H1 (cell line): Measurements from ENCODE around the gene HIGD1B. TPM values are rescaled to one million over a fixed set of nuclear protein-coding genes. Genes with fewer than 3 reads are reported as not detected.

Experiments
- CTCF ChIA-PET: fragments of 300-600 bp; sonication (Branson Sonifier 250); formaldehyde crosslinking; loops from one replicate; lab custom pipeline; 2021; ENCODE audit not compliant: partially characterized antibody; lab: Charles Lee
- POLR2A ChIA-PET: fragments of 300-600 bp; sonication (Branson Sonifier 250); formaldehyde crosslinking; loops from one replicate; lab custom pipeline; 2021; ENCODE audit warnings: inconsistent platforms; ENCODE audit not compliant: partially characterized antibody; lab: Charles Lee
- DNase-seq, 2 experiments: peaks; one replicate each; pipeline versions ENCODE4 v3.0.0 to v3.0.0-alpha.2; 2010 to 2022; ENCODE audit warnings: low spot score in 2 of 2, low read depth in 1 of 2, mixed read lengths in 1 of 2
- FAIRE-seq: peaks from 2 replicates; lab custom pipeline; 2011; peaks lifted over from hg19 to GRCh38; lab: Jason Lieb, UNC
- H2AFZ ChIP-seq: 2 replicates; pipeline ENCODE4 v1.8.1; 2012; ENCODE audit warnings: low read length, inconsistent platforms
- H2AK5ac ChIP-seq: 2 replicates; pipeline ENCODE4 v1.6.1; 2013; ENCODE audit warnings: low read depth, low read length
- H2BK120ac ChIP-seq: replicated peaks from 2 replicates; pipeline ENCODE3; 2013; ENCODE audit warnings: low read depth, low read length, inconsistent platforms
- H2BK12ac ChIP-seq: 2 replicates; pipeline ENCODE4 v1.6.1; 2013; ENCODE audit warnings: low read depth, low read length
- H2BK15ac ChIP-seq: 2 replicates; pipeline ENCODE4 v1.6.1; 2013; ENCODE audit warnings: low read length
- H2BK20ac ChIP-seq: 2 replicates; pipeline ENCODE4 v1.6.1; 2013; ENCODE audit warnings: low read length
- H2BK5ac ChIP-seq: 2 replicates; pipeline ENCODE4 v1.6.1; 2013; ENCODE audit warnings: low read depth, low read length
- H3K14ac ChIP-seq: 2 replicates; pipeline ENCODE4 v1.6.1; 2013; ENCODE audit warnings: inconsistent platforms; ENCODE audit not compliant: insufficient read length
- H3K18ac ChIP-seq: 2 replicates; pipeline ENCODE4 v1.6.1; 2013; ENCODE audit warnings: low read length; ENCODE audit errors: extremely low read depth
- H3K23ac ChIP-seq: 2 replicates; pipeline ENCODE4 v1.6.1; 2013; ENCODE audit warnings: inconsistent platforms; ENCODE audit not compliant: insufficient read length
- H3K23me2 ChIP-seq: 2 replicates; pipeline ENCODE4 v1.6.1; 2013; ENCODE audit warnings: low read depth, low read length
- H3K27ac ChIP-seq: 2 replicates; pipeline ENCODE4 v1.6.1; 2011; ENCODE audit warnings: low read depth, low read length, inconsistent platforms
- H3K27me3 ChIP-seq, 4 experiments: replicated peaks in 1 of 4; 1 replicate in 1 of 4; 2 replicates in 3 of 4; pipeline versions ENCODE4 v1.6.1 to v1.8.1; 2011 to 2013; ENCODE audit warnings: low read length in 3 of 4, mild to moderate bottlenecking in 3 of 4, inconsistent platforms in 2 of 4, mixed read lengths in 2 of 4, moderate library complexity in 1 of 4; ENCODE audit not compliant: control insufficient read depth in 3 of 4, insufficient read depth in 3 of 4; ENCODE audit errors: extremely low read depth in 1 of 4
- H3K36me3 ChIP-seq, 4 experiments: 2 replicates each; pipeline versions ENCODE4 v1.6.1 to v1.8.1; 2011 to 2013; ENCODE audit warnings: mild to moderate bottlenecking in 4 of 4, low read length in 3 of 4, moderate library complexity in 2 of 4, control low read depth in 1 of 4, inconsistent platforms in 1 of 4; ENCODE audit not compliant: insufficient read depth in 4 of 4, control insufficient read depth in 2 of 4
- H3K4ac ChIP-seq: replicated peaks from 2 replicates; pipeline ENCODE3; 2013; ENCODE audit warnings: low read length, low read depth, mixed read lengths, inconsistent platforms; ENCODE audit not compliant: insufficient read length
- H3K4me1 ChIP-seq, 4 experiments: replicated peaks in 1 of 4; 1 replicate in 1 of 4; 2 replicates in 3 of 4; pipeline versions ENCODE4 v1.6.1 to v1.8.1; 2011 to 2013; ENCODE audit warnings: low read length in 3 of 4, inconsistent platforms in 2 of 4, mixed read lengths in 1 of 4; ENCODE audit not compliant: insufficient read depth in 4 of 4, control insufficient read depth in 3 of 4
- H3K4me2 ChIP-seq, 2 experiments: 2 replicates each; pipeline versions ENCODE4 v1.6.1 to v1.8.1; 2011 to 2013; ENCODE audit warnings: low read depth in 2 of 2, low read length in 2 of 2, control low read depth in 1 of 2, inconsistent platforms in 1 of 2, mild to moderate bottlenecking in 1 of 2; ENCODE audit not compliant: insufficient read depth in 1 of 2
- H3K4me3 ChIP-seq, 4 experiments: fragments of 200-600, 300-600 bp in 1 of 4; sonication (generic), shearing (Covaris generic), sonication (Bioruptor Twin) in 1 of 4; 2 replicates each; pipeline versions ENCODE4 v1.5.1 to v1.8.1; 2011 to 2016; ENCODE audit warnings: low read length in 4 of 4, low read depth in 3 of 4, control low read depth in 2 of 4, inconsistent platforms in 2 of 4, mild to moderate bottlenecking in 2 of 4, mixed read lengths in 1 of 4, moderate library complexity in 1 of 4; ENCODE audit not compliant: insufficient read depth in 2 of 4; ENCODE audit errors: extremely low read depth in 1 of 4
- H3K56ac ChIP-seq: replicated peaks from 2 replicates; pipeline ENCODE3; 2013; ENCODE audit warnings: low read depth, mild to moderate bottlenecking, mixed read lengths, low read length, inconsistent platforms; ENCODE audit not compliant: insufficient read length
- H3K79me1 ChIP-seq: 2 replicates; pipeline ENCODE4 v1.6.1; 2013; ENCODE audit warnings: low read depth, low read length, control low read depth
- H3K79me2 ChIP-seq, 2 experiments: 2 replicates each; pipeline versions ENCODE4 v1.6.1 to v1.8.1; 2012 to 2013; ENCODE audit warnings: low read length in 2 of 2, mild to moderate bottlenecking in 2 of 2, inconsistent platforms in 1 of 2; ENCODE audit not compliant: insufficient read depth in 2 of 2, control insufficient read depth in 1 of 2
- H3K9ac ChIP-seq, 4 experiments: replicated peaks in 1 of 4; 1 replicate in 1 of 4; 2 replicates in 3 of 4; pipeline versions ENCODE4 v1.6.1 to v1.8.1; 2011 to 2013; ENCODE audit warnings: low read depth in 3 of 4, low read length in 3 of 4, control low read depth in 2 of 4, mild to moderate bottlenecking in 2 of 4, moderate library complexity in 2 of 4, inconsistent platforms in 1 of 4; ENCODE audit errors: extremely low read depth in 1 of 4
- H3K9me3 ChIP-seq, 2 experiments: 2 replicates each; pipeline versions ENCODE4 v1.6.1 to v1.8.1; 2012 to 2013; ENCODE audit warnings: mild to moderate bottlenecking in 2 of 2, moderate library complexity in 2 of 2, control low read depth in 1 of 2, inconsistent platforms in 1 of 2, low read depth in 1 of 2, low read length in 1 of 2, mixed read lengths in 1 of 2; ENCODE audit not compliant: insufficient read depth in 2 of 2
- H4K20me1 ChIP-seq, 2 experiments: replicated peaks in 1 of 2; 2 replicates each; pipeline versions ENCODE3 to v1.8.1; 2011 to 2013; ENCODE audit warnings: inconsistent platforms in 2 of 2, low read length in 2 of 2, mild to moderate bottlenecking in 1 of 2; ENCODE audit not compliant: insufficient read depth in 2 of 2, control insufficient read depth in 1 of 2
- H4K5ac ChIP-seq: 2 replicates; pipeline ENCODE4 v1.6.1; 2013; ENCODE audit warnings: low read length, low read depth, mixed read lengths, inconsistent platforms; ENCODE audit not compliant: insufficient read length
- H4K8ac ChIP-seq: 2 replicates; pipeline ENCODE4 v1.8.0; 2013; ENCODE audit warnings: mild to moderate bottlenecking, moderate library complexity, low read length, inconsistent platforms; ENCODE audit not compliant: insufficient read depth; ENCODE audit errors: extremely low read depth
- H4K91ac ChIP-seq: replicated peaks from 2 replicates; pipeline ENCODE3; 2013; ENCODE audit warnings: low read length, mixed read lengths, inconsistent platforms; ENCODE audit not compliant: insufficient read length
- ASH2L ChIP-seq: fragments of 200-600, 300-600 bp; sonication (generic); IDR thresholded peaks from one replicate; pipeline ENCODE4 v1.7.1; 2017; ENCODE audit warnings: low read length
- BACH1 ChIP-seq: IDR thresholded peaks from 2 replicates; pipeline ENCODE4 v1.6.1; 2012; ENCODE audit warnings: low read length, improper control_type of control experiment
- CBX8 ChIP-seq: fragments of 300-800, 300-1000 bp; sonication (generic); IDR thresholded peaks from 2 replicates; pipeline ENCODE4 v1.7.1; 2016; ENCODE audit warnings: low read depth, low read length, borderline replicate concordance
- TCF12 ChIP-seq: IDR thresholded peaks from 2 replicates; pipeline ENCODE4 v1.6.1; 2011; ENCODE audit warnings: low read depth, mild to moderate bottlenecking, low read length
- WGBS, 2 experiments: shearing (Covaris generic) in 1 of 2; methylation state at CpG; one replicate each; pipeline versions ENCODE4 v1.1.6 to v1.1.7; 2013 to 2015; ENCODE audit warnings: low lambda C conversion rate in 2 of 2, mixed read lengths in 2 of 2, inconsistent platforms in 1 of 2, low coverage in 1 of 2, missing lambda C conversion rate in 1 of 2; ENCODE audit not compliant: insufficient replicate concordance in 2 of 2, insufficient coverage in 1 of 2, insufficient read length in 1 of 2; ENCODE audit errors: extremely low coverage in 1 of 2, missing lambda C conversion rate in 1 of 2; 5-methylcytosine and 5-hydroxymethylcytosine counted together
- polyA plus RNA-seq, 7 experiments: library from polyadenylated mRNA; depleted of rRNA in 3 of 7; stranded (reverse) in 5 of 7; unstranded in 2 of 7; fragments of >200 nt in 5 of 7; fragments of 200-250 nt in 2 of 7; gene quantifications; 1 replicate in 5 of 7; 2 replicates in 1 of 7; 4 replicates in 1 of 7; pipeline versions ENCODE4 v1.2.1 to v1.2.3, GENCODE V29; 2011 to 2013; ENCODE audit warnings: missing spikeins in 2 of 7, mixed read lengths in 2 of 7
- total RNA-seq: library from RNA; stranded (reverse); fragmentation: NEBNext Ultra II Directional; extraction: Animal tissue kit (Norgen Biotek cat#: 25700); gene quantifications from 2 replicates; pipeline ENCODE4 v1.2.1, GENCODE V29; 2021

Gene HIGD1B
- total and polyA plus RNA-seq, 2 of the 8 experiments (the other 6 are each of a cell fraction or from before 2014, with no cell fraction given) = not detected

DNA sequence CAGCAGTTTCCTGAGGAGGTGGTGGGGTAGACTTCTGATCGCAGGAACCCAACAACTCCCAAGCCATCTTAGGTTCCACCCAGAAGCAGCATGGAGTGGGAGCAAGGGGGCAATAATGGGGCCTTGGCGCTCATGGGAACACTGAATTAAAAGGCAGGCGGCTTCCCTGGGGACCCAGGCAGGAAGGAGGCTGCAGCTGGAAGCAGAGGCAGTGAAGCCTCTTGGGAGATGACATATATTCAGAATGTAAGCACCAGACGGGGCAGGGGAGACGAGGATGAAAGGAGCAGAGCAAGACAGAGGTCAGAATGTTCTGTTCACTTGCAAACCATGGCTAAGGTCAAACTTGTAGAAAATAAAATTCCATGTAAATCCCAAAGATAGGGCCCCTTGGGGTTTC, 2.9 kb downstream of the HIGD1B start:
- H2AFZ ChIP-seq = no peak overlapping the region
- no peak for TF ChIP-seq ASH2L
- no peak for TF ChIP-seq BACH1
- no peak for TF ChIP-seq CBX8
- TF ChIP-seq TCF12 = no peak

More for the DNA sequence above, 2.9 kb downstream of the HIGD1B start:
- no peaks in the 10 kb centered on the region for H3K79me1 ChIP-seq
- H2BK5ac ChIP-seq = no peak overlapping the region; the same call in 1 of the 2 replicates
- no peak overlapping the region for H3K4me3 ChIP-seq
- no peak overlapping the region for H2AK5ac ChIP-seq
- H4K5ac ChIP-seq = no peak overlapping the region
- no peak overlapping the region for H3K27ac ChIP-seq
- no peak overlapping the region for H3K23ac ChIP-seq
- no peak overlapping the region for H4K8ac ChIP-seq
- no peak overlapping the region for H3K18ac ChIP-seq
- H2BK120ac ChIP-seq = no peak overlapping the region
- H2BK20ac ChIP-seq = no peak overlapping the region
- H4K91ac ChIP-seq = no peak overlapping the region
- no peaks in the 10 kb centered on the region for H3K9me3 ChIP-seq
- H2BK12ac ChIP-seq = no peak overlapping the region
- no peak overlapping the region for H3K4ac ChIP-seq
- H2BK15ac ChIP-seq = no peak overlapping the region
- 94% methylated on average over 5 of the region's 5 CpGs; no CpG with 5 or more reads in 1 of the 2 experiments for WGBS, 2 experiments
- no peak for FAIRE-seq
- peaks cover 23 to 52% (median 44%) of the 10 kb centered on the region in 4 experiments for H3K36me3 ChIP-seq
- no peak overlapping the region for H3K9ac ChIP-seq
- CTCF ChIA-PET = interaction anchor here (12.4 to 28.4 kb wide), 2 partner anchors 12 to 76 kb away, joined by 142 to 577 read pairs; no protein-coding TSS in a partner anchor
- H3K4me1 ChIP-seq = peaks cover 0 to 6% (median 3%) of the 10 kb centered on the region in 4 experiments; a peak in 4 of 7 replicates
- H3K27me3 ChIP-seq = no peaks in the 10 kb centered on the region
- H3K14ac ChIP-seq = no peak overlapping the region
- DNase-seq = no peak
- H3K79me2 ChIP-seq = no peaks in the 10 kb centered on the region
- POLR2A ChIA-PET = interaction anchor here (1.0 to 1.2 kb wide), 2 partner anchors 10 to 12 kb away, joined by 3 read pairs; no protein-coding TSS in a partner anchor
- no peak overlapping the region for H3K56ac ChIP-seq
- H3K23me2 ChIP-seq = no peaks in the 10 kb centered on the region
- peaks cover 0 to 1% of the 10 kb centered on the region in 2 experiments for H4K20me1 ChIP-seq
- no peak overlapping the region for H3K4me2 ChIP-seq
